Muscle of arm (tissue), 12 donors: ENCODE measurements around the gene CSNK1A1. TPM values are rescaled to one million over a fixed set of nuclear protein-coding genes. Genes with fewer than 3 reads are reported as not detected.

Experiments used
- polyA plus RNA-seq, 12 donors: library from polyadenylated mRNA; unstranded; fragments of 120-200 nt; gene quantifications; one replicate each; pipeline ENCODE4 v1.2.1, GENCODE V29; 2013; ENCODE audit not compliant: insufficient read length in 12 of 12

The CSNK1A1 gene
- polyA plus RNA-seq, 12 donors, result 124 to 206 (median 156) TPM; not detected in 1

Other genes starting within 250 kb of the CSNK1A1 start
- gene GRPEL2, start 205.9 kb downstream of the CSNK1A1 start, polyA plus RNA-seq, result 10 to 100 TPM in 11 of 12 donors, not detected in 1; 12.8 to 29.4 (median 18.6) TPM
- 10 to 100 TPM in 5 of 12 donors, 1 to 10 TPM in 6, not detected in 1; 6.5 to 17.0 (median 9.8) TPM for gene PCYOX1L, start 193.4 kb downstream of the CSNK1A1 start, polyA plus RNA-seq
- gene IL17B, start 172.1 kb downstream of the CSNK1A1 start, polyA plus RNA-seq, result 100 to 1,000 TPM in 10 of 12 donors, 10 to 100 TPM in 1, not detected in 1; 98.8 to 260 (median 211) TPM
- 1 to 10 TPM in 10 of 12 donors, not detected in 2; 2.7 to 7.7 (median 4.5) TPM for gene ARHGEF37, start 30.1 kb upstream of the CSNK1A1 start, polyA plus RNA-seq
- 1 to 10 TPM in 11 of 12 donors, not detected in 1; 3.8 to 8.8 (median 6.5) TPM for gene PPARGC1B, start 178.9 kb upstream of the CSNK1A1 start, polyA plus RNA-seq